GM19395 (cell line): ENCODE results near the gene BMAL2.
A peak's percentile ranks its signal among the peaks of the same experiment; 100 is the strongest.

ENCODE experiments used
- ATAC-seq: cut with Tn5 transposase; IDR thresholded peaks from one replicate; pipeline ENCODE4 v1.9.1; 2021; ENCODE audit warnings: mild to moderate bottlenecking, moderate library complexity; ENCODE audit not compliant: unreplicated experiment

Gene BMAL2

DNA sequence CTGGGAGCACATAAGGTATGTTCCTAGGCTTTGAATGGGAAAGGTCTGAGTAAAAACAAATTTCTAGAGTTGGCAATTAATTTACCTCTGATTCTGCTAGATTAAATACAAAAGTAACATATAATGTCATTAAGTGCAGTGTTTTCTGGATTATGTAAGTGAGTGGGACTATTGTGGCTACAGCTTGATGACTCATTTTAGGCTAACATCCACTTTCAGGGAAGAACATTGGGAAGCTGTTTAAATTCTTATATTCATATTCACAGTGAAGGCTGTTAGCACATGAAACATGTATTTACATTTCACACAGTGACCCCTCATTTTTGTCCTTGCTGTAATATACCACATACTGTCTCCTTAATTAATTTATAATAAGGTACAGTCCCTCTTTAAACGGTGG, 13.2 kb upstream of the BMAL2 start:
- ATAC-seq: no peak

DNA sequence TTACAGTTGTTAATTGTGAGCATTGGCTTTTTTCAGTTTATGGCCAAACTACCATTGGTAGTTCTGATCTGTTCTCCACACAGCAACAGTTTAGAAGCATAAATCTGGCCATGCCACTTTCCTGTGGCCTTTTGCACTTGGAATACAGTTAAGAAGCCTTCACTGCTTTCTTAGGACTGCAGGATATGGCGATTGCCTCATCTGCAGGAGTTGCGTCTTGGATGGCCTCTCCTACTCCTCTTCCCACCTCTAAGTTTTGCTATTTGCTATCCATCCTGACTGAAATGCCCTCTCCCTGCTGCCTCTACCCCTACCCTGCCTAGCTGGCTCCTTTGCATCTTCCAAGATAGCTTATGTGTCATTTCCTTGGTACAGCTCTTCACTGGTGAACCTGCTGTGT, 12.8 kb upstream of the BMAL2 start:
- no peak for ATAC-seq

DNA sequence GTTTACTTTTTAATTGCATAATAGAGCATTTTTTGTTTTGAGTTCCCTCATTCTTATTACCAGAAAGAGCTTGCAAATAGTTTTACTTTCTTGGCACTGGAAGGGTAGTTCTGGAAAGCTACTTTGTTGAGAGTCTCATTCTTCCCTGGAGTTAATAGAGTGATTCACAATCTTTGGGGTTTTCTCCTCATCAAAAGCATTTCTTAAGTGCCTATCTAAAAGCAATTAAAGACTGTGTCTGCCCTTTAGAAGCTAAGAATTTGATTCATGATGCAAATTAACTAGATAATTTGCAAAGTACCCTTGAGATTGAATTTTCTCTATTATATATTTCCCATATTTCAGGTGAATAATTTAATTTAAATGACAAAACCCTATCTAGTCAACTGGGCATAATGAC, 8.1 kb upstream of the BMAL2 start:
- no peak for ATAC-seq

DNA sequence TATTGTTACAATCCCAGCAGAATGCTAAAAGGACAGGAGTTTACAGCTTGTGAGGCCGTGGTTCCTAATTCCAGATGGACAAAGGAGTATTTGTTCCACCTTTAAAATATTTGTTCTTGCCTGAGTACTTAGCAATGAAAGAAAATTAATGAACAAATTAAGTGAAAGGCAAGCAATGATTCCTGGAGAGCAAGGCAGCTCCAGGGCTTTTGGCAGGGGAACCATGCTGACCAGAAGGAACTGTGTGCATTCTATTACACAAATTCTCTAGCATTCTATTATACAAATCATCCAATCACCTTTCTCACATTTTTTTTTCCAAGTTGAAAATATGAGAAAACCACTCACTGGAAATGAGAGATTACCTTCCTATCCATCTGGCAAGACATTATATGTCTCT, 1.8 kb upstream of the BMAL2 start:
- ATAC-seq: no peak

DNA sequence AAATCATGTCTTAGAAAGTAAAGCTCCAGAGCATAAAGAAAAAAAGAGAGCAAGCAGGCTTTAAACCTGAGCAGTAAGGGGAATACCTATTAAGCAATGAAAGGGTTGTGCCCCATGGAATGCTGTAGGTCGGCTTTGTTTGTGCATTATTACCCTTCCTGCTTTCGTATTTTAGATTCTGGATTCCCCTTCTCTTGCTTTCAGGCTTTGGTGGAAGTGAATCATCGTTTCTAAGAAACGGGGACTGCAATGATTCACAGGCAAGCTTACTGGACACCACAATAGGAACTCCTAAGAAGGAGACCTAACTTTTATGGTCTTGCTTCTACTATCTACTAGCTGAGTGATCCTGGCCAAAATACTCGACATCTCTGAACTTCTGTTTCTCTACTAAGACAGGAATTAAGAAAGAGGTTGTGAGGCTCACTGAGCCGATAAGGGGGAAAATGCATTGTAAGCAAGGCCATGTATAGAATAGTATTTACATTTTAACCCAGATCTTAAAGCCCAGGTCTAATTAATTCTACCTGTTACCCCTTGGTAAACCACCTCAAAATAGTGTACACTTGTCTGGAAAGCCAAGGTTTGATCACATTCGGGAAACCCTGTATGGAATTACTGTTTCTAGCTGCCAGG, 1.2 kb upstream of the BMAL2 start:
- peak; percentile 50 for ATAC-seq

DNA sequence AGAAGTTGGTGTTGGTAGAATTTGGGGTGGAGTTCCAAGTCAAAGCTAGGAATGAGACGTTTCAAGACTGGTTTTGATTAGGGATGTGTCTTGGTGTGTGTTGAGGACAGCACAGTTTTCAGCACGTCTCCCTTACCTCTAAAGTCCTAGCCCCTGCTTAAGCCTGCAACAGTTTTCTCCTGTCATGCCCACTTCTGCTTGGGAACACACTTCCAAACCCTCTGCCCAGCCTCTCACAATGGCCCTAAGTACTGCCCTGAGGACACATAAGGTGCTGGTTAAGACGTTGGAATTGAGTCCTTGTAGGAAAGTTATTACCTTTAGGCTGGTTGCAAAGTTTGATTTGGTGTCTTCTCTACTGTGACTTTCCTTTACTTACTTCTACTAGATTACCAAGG, 710 bp upstream of the BMAL2 start:
- no peak for ATAC-seq

DNA sequence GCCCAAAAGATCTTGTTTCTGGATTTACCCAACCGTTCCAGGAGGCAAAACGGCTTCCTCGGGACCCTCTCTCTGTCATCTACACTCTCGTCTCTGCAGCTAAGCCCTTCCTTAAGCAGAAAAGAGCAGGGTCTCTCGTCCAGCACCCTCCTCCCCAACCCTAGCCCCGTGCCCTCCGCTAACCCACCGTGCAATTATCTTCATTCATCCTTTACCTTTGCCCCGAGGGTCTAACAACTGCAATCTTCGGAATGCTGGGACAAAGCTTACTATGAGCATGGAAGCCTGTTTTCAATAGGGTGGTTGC, 276 bp upstream of the BMAL2 start:
- ATAC-seq: no peak

DNA sequence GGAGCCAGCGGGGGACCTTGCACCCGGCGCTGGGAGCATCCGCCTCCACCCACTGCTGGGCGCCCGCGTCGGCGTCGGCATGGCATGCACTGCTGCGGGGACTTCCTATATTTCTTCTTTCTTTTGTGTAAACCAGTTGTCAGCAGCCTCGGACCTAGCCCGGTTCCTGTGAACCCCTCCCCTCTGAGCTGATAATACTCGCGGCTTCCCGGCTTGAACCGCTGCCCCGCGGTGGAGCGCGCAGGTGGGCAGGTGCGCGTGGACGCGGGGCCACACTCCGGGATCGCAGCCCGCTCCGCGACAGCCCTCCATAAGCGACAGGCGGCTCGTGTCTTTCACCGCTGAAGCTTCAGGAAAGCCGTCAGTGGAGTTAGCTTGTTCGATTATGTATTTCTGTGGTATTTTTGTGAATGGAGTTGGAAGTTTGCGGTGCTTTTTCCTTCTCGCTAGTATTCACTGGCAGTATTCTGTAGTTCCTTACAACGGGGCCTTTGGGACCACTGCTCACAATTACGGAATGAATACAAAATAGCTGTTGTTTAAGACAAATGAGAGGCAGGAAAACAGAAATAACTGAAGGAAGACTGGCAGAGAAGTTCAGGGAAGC, 870 bp downstream of the BMAL2 start:
- ATAC-seq: peak; percentile 29

DNA sequence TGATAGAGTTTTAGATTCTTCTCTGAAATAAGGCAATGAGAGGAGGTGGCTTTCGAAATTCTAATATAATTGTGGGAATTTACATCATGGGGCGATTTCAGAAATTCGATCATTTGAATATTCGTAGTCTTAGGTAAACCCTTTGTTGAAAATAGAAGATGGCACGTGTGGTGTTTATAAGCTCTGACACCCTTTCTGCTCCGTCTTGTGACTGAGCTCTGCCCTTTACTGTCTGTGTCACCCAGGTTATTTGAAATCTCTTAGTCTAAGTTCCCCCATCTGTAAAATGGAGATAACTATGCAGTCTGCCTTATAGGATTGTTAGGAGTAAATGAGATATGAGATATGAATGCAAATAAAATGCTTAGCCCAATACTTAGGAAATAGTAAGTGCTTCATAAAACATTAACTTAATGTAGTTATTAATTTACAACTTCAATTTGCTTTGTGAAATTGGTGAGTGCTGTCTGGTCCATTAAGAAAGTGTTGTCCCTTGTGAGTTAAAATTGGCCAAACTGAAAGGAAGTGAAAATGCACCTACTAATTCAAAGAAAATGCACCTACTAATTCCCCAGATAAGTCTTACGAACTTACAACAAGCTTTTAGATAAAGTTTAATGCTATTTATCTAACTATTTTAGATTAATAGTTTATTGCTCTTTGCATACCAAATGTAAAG, 1.5 kb downstream of the BMAL2 start:
- ATAC-seq: no peak

DNA sequence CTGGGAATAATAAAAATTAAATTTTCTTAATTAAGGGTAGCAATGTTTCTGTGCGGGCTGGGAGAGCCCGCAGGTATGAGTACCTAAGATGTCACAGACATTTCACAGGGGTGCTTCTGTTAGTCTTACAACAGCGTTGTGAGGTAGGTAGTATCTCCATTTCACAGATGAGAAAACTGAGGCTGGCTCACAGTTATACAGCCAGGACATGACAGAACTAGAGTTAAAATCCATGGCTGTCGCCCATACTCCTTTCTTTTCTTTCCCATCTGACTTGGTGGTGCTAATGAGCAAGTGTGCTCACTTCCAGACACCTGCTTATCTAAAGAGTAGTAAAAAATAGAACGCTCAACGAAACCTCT, 2.1 kb downstream of the BMAL2 start:
- ATAC-seq: no peak

DNA sequence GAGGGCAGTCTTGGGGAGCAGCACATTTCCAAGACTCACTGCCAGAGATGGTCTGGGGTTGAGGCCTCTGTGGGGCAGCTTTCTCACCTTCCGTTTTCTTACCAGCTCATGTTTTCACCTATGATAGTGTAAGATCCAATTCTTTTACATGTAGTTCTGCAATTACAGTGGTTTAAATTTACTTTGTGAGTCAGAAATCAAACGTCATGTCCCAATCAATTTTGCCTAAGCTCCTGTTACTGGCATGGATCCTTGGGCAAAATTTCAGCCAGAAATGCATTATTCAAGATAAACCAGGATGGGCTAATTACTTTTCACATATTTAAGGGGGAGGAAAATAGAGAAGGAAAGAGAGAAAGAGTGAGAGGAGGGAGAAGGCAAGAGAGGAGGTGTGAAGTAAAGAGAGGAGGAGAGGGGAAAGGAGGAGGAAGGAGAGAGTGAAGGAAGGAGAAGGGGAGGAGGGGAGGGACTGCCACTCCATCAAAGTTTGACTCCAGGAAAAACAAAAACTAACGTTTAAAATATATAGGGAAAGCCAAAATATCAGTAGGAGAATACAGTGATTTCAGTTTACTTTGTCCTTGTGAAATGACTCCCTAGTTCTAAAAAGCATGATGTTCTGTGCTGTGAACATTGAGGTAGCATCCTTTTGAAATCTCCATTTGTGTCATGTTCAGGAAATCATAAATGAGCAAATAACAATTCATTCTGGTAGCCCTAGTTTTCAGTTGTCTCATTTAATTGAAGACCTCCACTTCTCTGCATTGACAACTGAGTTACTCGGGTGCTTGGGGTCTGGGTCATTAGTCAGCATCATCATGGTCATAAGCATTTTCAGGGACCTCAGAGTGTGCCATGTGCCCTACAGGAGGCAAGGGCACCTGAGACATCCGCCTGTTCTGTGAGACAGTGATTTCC, 3.0 kb downstream of the BMAL2 start:
- no peak for ATAC-seq

DNA sequence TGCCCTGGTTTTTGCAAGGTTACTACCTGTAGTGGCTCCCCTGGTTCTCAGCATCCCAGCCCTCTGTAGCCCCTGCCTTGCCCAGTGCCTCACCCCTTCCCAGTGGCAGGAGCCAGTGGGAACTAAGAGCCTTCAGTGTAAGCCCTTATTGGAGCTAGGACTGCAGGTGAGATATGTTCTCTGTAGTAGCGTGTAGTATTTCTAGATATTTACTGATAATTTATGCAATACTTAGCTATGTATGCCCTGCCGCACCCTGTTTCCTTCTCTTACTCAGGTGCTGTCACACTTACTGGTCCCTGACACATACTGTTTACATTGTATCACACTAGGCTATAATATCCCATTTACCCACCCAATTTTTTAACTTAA, 3.6 kb downstream of the BMAL2 start:
- no peak for ATAC-seq

DNA sequence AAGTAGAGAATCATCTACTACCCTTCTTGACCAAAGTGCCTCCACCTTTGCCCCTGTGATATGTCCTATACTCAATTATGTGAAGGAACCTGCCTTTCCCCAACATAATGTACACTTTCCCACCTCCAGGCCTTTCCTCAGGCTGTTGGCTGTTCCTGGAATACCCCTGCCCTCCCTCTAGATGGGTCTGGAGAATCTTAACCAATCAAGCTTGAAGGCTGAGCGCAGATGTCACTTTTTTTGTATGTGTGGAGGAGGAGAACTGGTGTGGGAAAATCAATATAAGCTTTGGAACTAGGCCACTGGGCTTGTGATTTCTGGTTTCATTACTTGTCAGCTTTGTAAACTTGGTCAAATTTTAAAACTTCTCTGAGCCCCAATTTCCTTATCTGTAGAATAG, 4.7 kb downstream of the BMAL2 start:
- ATAC-seq: no peak

DNA sequence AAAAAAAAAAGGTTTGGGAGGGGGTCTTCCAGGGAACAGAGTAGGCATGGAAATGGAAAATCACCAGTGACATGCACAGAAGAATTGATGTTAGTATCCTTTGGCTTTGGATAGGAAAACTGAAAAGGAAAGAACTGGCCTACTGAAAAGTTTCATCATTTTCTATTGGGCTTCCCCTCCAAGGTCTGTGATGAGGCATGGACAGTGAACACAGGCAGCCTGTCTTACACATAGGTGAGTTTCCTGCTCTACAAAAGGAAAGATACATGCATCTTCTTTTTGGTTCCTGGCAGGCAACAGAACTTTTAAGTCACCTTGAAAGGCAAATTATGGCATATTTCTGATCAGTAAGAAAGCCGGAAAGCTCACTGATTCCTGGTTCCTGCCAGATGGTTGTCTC, 5.8 kb downstream of the BMAL2 start:
- no peak for ATAC-seq

DNA sequence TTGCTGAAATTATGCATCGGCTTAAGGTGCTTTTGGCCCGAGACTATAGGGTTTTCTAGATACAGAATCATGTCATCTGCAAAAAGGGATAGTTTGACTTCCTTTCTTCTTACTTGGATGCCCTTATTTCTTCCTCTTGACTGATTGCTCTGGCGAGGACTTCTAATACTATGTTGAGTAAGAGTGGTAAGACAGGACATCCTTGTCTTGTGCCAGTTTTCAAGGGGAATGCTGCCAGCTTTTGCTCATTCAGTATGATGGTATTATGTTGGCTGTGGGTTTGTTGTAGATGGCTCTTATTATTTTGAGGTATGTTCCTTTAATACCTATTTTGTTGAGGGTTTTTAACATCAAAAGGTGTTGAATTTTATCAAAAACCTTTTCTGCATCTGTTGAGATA, 8.3 kb downstream of the BMAL2 start:
- ATAC-seq: no peak

DNA sequence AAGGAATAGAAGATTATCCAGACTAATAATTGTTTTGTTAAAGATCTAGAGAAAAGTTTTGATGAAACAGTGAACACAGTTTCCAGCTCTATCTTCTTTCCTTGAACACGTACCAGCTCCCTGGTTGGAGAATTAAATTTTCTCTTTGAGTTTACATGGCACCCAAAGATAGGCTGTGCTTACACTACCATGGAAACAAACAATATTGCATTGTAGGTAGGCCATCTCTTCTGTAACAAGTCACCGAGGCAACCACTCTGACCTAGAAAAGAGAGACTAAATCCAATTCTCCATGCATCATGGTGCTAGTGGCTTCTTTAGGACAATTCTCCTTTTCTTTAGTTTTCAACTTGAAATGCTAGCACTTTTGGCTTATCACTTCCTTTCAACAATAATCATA, 9.9 kb downstream of the BMAL2 start:
- no peak for ATAC-seq

DNA sequence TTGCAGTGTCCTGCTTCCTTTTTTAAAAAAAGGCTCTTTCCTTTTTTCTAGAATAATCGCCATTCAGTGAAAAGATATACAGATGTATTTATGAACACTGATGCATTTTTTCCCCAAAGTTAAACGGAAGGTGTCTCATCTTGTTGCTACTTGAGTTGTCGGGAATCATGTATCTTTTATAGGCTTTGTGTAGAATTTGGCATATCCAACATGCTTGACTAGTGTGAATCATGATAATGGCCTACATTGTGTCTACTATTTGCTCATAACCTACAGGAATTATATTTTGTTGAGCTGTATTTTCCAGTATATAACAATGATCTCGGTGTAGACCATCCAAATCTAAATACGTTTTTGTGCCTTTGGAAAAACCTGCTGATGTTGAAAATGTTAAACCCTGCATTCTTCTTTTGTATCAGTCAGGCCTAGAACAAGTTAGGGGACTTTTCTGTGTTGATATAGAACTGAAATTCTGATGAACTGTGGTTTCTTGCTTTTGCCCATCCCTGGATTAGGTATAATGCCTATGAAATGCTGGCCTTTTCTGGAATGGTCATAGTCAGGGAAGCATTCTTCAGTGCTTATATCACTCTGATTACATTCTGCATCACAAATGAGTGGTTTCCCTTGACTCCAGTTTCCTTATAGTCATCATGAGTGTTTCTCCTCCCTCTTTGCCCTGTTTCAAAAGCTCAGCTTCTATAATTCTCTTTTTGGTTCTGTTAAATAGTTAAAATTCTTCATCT, 10.8 kb downstream of the BMAL2 start:
- no peak for ATAC-seq

DNA sequence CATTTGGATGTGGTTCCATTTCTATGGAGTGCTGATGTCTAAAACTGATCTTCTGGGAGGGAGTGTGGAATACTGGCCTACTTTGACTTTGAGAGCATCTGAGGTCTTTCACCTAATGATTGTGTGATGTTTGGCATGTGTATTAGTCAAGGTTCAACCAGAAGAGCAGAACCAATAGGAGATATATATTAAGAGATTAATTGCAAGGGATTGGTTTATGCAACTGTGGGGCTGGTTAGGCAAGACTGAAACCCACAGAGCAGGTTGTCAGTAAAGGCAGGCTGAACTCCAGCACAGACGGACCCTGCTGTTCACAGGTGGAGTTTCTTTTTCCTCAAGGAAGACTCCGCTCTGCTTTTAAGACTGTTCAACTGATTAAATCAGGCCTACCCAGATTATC, 11.6 kb downstream of the BMAL2 start:
- no peak for ATAC-seq

DNA sequence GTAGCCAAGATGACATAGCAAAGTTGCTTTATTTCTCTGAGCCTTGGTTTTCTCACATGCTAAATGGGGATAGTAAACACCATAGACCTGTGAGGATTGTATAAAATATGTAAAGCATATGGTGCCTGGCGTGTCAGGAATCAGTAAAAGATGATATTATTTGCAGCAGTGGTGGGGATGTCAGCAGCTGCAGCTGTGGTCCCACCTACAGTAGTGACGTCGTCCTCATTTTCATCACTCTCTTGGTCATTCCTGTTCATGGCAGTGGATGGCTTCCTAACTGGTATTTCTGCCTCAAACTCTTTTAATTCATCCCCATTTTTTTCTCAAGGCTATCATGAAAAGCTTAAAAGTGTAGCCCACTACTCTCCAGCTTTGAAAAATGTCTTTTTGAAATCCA, 12.1 kb downstream of the BMAL2 start:
- ATAC-seq: no peak

DNA sequence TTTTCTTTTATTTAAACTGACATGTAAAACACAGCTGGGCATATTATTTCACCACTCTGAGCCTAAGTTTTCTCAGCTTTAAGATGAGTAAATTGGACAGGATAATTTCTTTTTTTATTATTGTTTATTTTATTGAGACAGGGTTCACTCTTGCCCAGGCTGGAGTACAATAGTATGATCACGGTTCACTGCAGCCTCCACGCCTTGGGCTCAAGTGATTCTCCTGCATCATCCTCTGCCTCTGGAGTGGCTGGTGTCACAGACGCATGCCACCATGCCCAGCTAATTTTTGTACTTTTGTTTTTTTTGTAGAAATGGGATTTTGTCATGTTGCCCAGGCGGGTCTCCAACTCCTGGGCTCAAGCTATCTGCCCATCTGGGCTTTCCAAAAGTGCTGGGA, 12.7 kb downstream of the BMAL2 start:
- no peak for ATAC-seq

DNA sequence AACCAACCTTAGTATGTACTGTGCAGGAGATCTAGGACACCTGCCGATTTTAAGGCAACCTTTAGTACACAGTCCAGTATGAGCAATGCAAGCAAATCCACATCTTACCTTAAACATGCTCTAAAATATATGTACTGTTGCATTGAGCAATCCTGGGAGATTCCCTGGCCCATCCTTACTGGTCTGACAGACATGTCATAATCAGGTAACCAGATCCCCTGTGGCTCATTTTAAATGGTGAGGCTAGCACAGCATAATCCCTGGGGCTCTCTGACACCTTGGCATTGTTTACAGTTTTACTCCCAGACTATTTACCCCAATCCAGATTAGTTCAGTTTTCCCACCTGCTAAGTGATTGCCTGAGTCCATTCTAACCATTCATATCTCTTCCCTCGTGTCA, 15.1 kb downstream of the BMAL2 start:
- ATAC-seq: no peak
